Colon (tissue), 2 donors: ENCODE measurements around the gene SIRT1.
"Not testable (repeated sequence)": the region's sequence is repeated elsewhere in the genome, so short reads cannot be mapped to it uniquely, and the experiment has no call there.

ENCODE experiments used
- FAIRE-seq: peaks from 2 replicates; lab custom pipeline; 2012; peaks lifted over from hg19 to GRCh38; lab: Jason Lieb, UNC
- donor health status: control.
- donor health status: control.

Gene SIRT1

GRCh38 chr10:67877421-67877820 is 7.0 kb upstream of the SIRT1 start:
- not testable (repeated sequence) for FAIRE-seq

- FAIRE-seq: no peak
Observed at GRCh38 chr10:67878133-67878532, 6.3 kb upstream of the SIRT1 start.

DNA sequence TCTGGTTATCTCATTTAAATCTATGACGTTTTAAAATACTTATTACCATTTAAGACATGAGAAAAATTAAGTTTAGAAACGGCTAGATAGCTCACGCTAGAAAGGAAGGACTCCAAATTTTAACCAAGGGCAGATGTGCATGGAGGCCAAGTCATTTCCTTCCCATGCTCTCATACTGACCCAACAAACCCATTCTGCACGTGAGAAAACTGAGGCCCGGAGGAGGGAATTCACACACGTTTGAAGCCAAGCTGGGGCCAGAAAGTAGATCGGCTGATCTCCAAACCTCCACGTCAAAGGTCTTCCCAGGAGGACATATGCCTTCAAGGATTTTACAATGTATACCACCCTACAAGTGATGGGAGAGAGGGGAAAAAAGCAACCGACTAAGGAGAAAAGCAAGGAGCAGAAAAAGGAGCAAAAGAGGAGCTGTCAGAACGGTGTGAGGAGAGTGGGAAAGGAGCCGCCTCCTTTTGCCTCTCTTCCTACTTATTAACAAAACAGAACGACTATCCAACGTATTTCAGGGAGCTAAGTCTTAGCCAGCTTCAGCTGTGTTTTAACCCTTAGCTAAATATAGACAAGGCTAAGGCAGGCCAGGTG is 645 bp upstream of the SIRT1 start:
- FAIRE-seq: no peak

GRCh38 chr10:67884842-67885670 is 600 bp downstream of the SIRT1 start:
- FAIRE-seq: no peak

GRCh38 chr10:67893637-67894036 is 9.2 kb downstream of the SIRT1 start:
- no peak for FAIRE-seq

DNA sequence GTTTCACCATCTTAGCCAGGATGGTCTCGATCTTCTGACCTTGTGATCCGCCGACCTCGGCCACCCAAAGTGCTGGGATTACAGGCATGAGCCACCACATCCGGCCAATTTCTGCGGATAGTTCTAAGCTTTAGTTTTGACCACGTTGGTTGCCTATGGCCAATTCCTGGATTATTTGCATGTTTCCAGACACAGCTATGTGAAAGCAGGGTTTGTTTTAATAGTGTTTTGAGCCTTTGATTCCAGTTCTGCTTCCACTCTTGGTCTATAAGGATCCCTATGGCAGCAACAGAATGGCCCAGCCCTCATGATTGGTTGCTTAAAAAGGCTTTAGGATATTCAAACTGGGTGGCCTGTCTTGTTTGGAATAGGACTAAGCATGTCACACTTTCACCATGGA is 19.1 kb downstream of the SIRT1 start:
- FAIRE-seq: no peak

DNA sequence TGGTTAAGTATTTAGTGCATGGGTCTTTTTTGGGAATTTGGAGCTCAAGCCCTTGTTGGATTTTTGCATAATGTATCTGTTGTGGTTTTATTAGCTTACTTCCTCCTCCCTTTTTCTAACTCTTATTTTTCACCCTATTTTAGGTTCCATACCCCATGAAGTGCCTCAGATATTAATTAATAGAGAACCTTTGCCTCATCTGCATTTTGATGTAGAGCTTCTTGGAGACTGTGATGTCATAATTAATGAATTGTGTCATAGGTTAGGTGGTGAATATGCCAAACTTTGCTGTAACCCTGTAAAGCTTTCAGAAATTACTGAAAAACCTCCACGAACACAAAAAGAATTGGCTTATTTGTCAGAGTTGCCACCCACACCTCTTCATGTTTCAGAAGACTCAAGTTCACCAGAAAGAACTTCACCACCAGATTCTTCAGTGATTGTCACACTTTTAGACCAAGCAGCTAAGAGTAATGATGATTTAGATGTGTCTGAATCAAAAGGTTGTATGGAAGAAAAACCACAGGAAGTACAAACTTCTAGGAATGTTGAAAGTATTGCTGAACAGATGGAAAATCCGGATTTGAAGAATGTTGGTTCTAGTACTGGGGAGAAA is 28.0 kb downstream of the SIRT1 start:
- no peak for FAIRE-seq

DNA sequence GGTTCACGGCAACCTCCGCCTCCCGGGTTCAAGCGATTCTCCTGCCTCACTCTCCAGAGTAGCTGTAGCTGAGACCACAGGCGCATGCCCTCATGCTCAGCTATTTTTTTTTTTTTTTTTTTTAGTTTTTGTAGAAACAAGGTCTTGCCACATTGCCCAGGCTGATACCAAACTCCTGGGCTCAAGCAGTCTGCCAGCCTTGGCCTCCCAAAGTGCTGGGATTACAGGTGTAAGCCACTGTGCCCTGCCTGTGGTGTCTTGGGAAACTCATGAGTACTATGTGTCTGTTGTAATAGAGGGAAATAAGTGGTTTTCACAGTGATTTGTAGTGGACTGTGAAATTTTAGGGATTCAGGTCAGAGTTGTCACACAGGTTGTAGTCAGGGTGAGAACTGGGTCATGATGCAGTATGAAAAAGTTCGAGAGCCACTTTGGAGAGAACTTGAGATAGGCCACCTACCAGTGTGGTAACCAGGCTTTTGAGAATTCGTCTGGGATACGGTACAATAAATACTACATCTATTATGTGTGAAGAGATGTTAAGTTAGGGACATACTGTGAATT is 30.4 kb downstream of the SIRT1 start:
- FAIRE-seq: no peak

DNA sequence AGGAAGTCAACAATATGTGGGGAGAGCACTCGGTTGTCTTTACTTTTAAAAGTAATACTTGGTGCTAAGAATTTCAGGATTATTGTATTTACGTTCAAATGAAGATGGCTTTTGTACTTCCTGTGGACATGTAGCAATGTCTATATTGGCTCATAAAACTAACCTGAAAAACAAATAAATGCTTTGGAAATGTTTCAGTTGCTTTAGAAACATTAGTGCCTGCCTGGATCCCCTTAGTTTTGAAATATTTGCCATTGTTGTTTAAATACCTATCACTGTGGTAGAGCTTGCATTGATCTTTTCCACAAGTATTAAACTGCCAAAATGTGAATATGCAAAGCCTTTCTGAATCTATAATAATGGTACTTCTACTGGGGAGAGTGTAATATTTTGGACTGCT is 32.7 kb downstream of the SIRT1 start:
- no peak for FAIRE-seq

DNA sequence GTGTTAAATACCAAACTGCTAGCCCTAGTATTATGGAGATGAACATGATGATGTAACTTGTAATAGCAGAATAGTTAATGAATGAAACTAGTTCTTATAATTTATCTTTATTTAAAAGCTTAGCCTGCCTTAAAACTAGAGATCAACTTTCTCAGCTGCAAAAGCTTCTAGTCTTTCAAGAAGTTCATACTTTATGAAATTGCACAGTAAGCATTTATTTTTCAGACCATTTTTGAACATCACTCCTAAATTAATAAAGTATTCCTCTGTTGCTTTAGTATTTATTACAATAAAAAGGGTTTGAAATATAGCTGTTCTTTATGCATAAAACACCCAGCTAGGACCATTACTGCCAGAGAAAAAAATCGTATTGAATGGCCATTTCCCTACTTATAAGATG is 33.2 kb downstream of the SIRT1 start:
- FAIRE-seq: no peak

DNA sequence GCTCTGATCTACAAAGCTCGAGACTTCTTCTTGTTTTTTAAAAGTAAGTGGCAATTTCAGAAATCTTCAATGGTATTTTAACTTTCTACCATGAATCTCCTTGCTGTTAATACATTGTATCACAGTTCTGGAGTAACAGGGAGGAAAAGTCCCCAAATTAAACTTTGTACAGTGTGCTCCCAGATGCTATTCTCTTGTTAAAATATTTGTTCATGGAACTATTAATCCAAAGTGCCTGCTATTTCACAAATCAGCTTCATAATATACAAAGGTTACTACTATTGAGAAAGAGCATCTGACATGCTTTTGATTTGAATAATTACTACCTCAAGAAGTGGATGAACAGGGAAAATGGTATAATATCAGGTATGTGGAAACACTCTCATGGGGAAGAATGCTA is 36.6 kb downstream of the SIRT1 start:
- FAIRE-seq: no peak

DNA sequence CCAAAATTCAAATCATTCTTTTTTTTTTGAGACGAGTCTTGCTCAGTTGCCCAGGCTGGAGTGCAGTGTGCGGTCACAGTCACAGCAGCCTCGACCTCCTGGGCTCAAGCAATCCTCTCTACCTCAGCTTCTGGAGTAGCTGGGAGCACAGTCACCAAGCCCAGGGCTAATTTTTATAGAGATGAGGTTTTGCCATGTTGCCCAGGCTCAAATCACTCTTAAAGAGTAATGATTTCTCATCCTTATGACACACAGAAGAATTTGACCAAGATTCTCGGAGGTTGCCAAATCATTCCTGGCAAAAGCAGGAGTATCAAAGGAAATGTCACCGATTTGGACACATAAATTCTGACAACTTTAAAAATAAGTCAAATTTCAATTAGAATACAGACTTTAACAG is 39.1 kb downstream of the SIRT1 start:
- no peak for FAIRE-seq

GRCh38 chr10:67924136-67924535 is 39.7 kb downstream of the SIRT1 start:
- FAIRE-seq: no peak

- no peak for FAIRE-seq
Observed at GRCh38 chr10:67925449-67926005, 41.1 kb downstream of the SIRT1 start.

GRCh38 chr10:67926951-67927350 is 42.5 kb downstream of the SIRT1 start:
- no peak for FAIRE-seq

- no peak for FAIRE-seq
Observed at GRCh38 chr10:67933199-67933598, 48.7 kb downstream of the SIRT1 start.

DNA sequence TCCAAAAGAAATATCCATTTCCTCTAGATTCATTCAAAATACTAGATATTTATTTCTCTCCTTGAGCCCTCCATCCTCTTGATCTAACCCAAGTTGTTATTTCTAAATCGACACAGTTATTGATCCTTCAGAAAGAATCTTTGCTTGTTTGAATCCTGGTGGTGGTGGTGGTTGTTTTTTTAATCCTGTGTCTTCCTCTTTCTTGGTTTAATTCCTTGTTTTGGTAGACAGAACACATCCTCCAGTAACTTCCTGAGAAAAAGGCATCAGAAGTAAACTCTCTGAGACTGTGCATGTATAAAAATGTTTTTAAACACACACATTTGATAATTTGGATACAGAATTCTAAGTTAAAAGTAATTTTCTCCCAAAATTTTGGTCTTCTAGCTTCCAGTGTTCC is 49.9 kb downstream of the SIRT1 start:
- no peak for FAIRE-seq

GRCh38 chr10:67935223-67935622 is 50.8 kb downstream of the SIRT1 start:
- no peak for FAIRE-seq

DNA sequence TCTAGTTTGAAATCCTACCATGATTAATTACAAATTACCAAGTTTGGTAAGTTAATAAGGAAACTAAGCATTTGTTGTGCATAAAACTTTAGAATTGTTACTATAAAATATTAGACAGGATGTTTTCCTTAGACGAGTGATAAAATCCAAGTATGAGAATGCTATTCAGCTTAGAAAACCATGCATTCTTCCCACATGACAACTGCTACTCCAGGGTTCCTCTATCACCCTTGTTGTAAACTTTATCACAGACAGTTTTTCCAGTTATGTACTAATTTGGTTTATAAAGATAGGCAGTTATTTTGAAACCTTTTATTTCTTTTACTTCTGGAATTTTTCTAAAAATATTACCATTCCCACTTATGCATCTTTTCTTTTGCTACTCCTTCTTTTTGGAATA is 52.0 kb downstream of the SIRT1 start:
- no peak for FAIRE-seq

- FAIRE-seq: no peak
Observed at GRCh38 chr10:67943917-67944316, 59.5 kb downstream of the SIRT1 start.

GRCh38 chr10:67955614-67956013 is 71.2 kb downstream of the SIRT1 start:
- no peak for FAIRE-seq

DNA sequence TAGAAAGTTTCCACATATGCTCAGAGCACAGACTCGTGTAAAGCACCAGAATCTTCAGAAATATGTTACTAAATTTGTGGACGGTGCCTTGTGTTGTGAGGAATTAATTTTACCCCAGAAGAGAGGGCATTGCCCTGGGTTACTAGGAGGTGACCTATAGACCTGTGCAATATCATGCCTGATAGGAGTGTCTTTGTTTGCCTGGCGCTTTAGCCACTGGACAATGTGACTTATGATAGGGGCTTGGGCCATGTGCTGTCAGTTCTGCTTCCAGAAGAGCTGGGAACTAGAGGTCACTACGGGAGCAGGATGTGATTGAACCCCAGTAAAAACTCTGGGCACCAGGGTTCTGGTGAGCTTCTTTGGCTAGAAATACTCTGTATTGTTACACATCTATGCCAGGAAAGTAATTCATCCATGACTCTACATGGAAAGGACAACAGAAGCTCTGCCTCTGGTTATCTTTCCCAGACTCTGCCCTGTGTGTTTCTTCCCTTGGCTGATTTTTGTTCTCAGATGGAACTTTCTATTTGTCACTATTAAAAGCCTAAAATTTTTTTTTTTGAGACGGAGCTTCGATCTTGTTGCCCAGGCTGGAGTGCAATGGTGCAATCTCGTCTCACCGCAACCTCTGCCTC is 75.5 kb downstream of the SIRT1 start:
- FAIRE-seq: no peak
